Glutamatergic neuron (in vitro differentiated cells): ENCODE measurements around the gene SCD5. TPM values are rescaled to one million over a fixed set of nuclear protein-coding genes. Genes with fewer than 3 reads are reported as not detected.

Experiments
- DNase-seq: peaks from one replicate; pipeline ENCODE4 v3.0.0; 2022
- H3K27ac Mint-ChIP-seq: one replicate; pipeline ENCODE4 v1.8.0; 2020; ENCODE audit warnings: mild to moderate bottlenecking, mixed read lengths, inconsistent platforms; ENCODE audit not compliant: unreplicated experiment
- H3K27me3 Mint-ChIP-seq: one replicate; pipeline ENCODE4 v1.8.0; 2020; ENCODE audit warnings: mild to moderate bottlenecking, moderate library complexity, mixed read lengths, inconsistent platforms; ENCODE audit not compliant: unreplicated experiment
- H3K36me3 Mint-ChIP-seq: one replicate; pipeline ENCODE4 v1.8.0; 2020; ENCODE audit warnings: mild to moderate bottlenecking, mixed read lengths, inconsistent platforms; ENCODE audit not compliant: unreplicated experiment
- H3K4me1 Mint-ChIP-seq: one replicate; pipeline ENCODE4 v1.8.0; 2020; ENCODE audit warnings: mild to moderate bottlenecking, low read depth, mixed read lengths, inconsistent platforms; ENCODE audit not compliant: unreplicated experiment
- H3K4me3 Mint-ChIP-seq: one replicate; pipeline ENCODE4 v1.8.0; 2020; ENCODE audit warnings: mild to moderate bottlenecking, mixed read lengths, inconsistent platforms; ENCODE audit not compliant: unreplicated experiment
- H3K9me3 Mint-ChIP-seq: one replicate; pipeline ENCODE4 v1.8.0; 2020; ENCODE audit warnings: mild to moderate bottlenecking, moderate library complexity, mixed read lengths, inconsistent platforms; ENCODE audit not compliant: unreplicated experiment
- CTCF ChIP-seq: fragments of 200-600 bp; sonication (generic); IDR thresholded peaks from one replicate; pipeline ENCODE4 v1.5.0; 2021; ENCODE audit not compliant: partially characterized antibody, unreplicated experiment
- total RNA-seq: library from RNA; stranded (reverse); fragmentation: NEBNext Ultra II Directional; extraction: Animal tissue kit (Norgen Biotek cat#: 25700); gene quantifications from one replicate; pipeline ENCODE4 v1.2.1, GENCODE V29; 2021; ENCODE audit not compliant: unreplicated experiment

Gene SCD5
- total RNA-seq, 1 donor from 2014 or later, result 31.9 TPM

- peaks cover 2% of the 10 kb centered on the region for H3K27me3 Mint-ChIP-seq
- no peak for DNase-seq
- no peak for TF ChIP-seq CTCF
- no peak overlapping the region for H3K4me3 Mint-ChIP-seq
- no peak overlapping the region for H3K27ac Mint-ChIP-seq
- H3K4me1 Mint-ChIP-seq, result no peaks in the 10 kb centered on the region
- H3K9me3 Mint-ChIP-seq, result no peaks in the 10 kb centered on the region
- no peaks in the 10 kb centered on the region for H3K36me3 Mint-ChIP-seq
These were observed 206.0 kb downstream of the SCD5 start for GRCh38 chr4:82592639-82593038.

- Mint-ChIP-seq H3K36me3 (no peaks in the 10 kb centered on the region), H3K27me3 (peaks cover 2% of the 10 kb centered on the region), H3K4me3 (no peak overlapping the region), H3K27ac (no peak overlapping the region), H3K9me3 (no peaks in the 10 kb centered on the region), H3K4me1 (no peaks in the 10 kb centered on the region)
- TF ChIP-seq CTCF, result no peak
- no peak for DNase-seq
These were observed 207.0 kb downstream of the SCD5 start for GRCh38 chr4:82591592-82591991.

- no peaks in the 10 kb centered on the region for H3K9me3 Mint-ChIP-seq
- H3K27ac Mint-ChIP-seq, result no peak overlapping the region
- H3K4me1 Mint-ChIP-seq, result no peaks in the 10 kb centered on the region
- DNase-seq, result no peak
- H3K27me3 Mint-ChIP-seq, result peaks cover 2% of the 10 kb centered on the region
- H3K4me3 Mint-ChIP-seq, result no peak overlapping the region
- no peak for TF ChIP-seq CTCF
- H3K36me3 Mint-ChIP-seq, result no peaks in the 10 kb centered on the region
These were observed 208.8 kb downstream of the SCD5 start for GRCh38 chr4:82589756-82590155.

- Mint-ChIP-seq H3K4me1 (peaks cover 4% of the 10 kb centered on the region), H3K27me3 (peaks cover 2% of the 10 kb centered on the region), H3K27ac (no peak overlapping the region), H3K4me3 (no peak overlapping the region), H3K36me3 (no peaks in the 10 kb centered on the region), H3K9me3 (no peaks in the 10 kb centered on the region)
- TF ChIP-seq CTCF, result no peak
- DNase-seq, result no peak
These were observed 209.8 kb downstream of the SCD5 start for GRCh38 chr4:82588771-82589270.

GRCh38 chr4:82587826-82588540, 210.6 kb downstream of the SCD5 start:
- TF ChIP-seq CTCF, result no peak
- Mint-ChIP-seq H3K9me3 (no peaks in the 10 kb centered on the region), H3K36me3 (no peaks in the 10 kb centered on the region), H3K27ac (no peak overlapping the region), H3K4me1 (peaks cover 4% of the 10 kb centered on the region), H3K4me3 (no peak overlapping the region), H3K27me3 (peaks cover 2% of the 10 kb centered on the region)
- no peak for DNase-seq
